Limb (tissue), 2 donors: ENCODE data around the gene PCDHGB7.
"Not testable (repeated sequence)": the region's sequence is repeated elsewhere in the genome, so short reads cannot be mapped to it uniquely, and the experiment has no call there.

Source experiments
- DNase-seq, 2 donors: peaks; one replicate each; pipeline ENCODE4 v3.0.0-alpha.2; 2016; ENCODE audit errors: extremely low spot score in 2 of 2

PCDHGB7 gene

DNA sequence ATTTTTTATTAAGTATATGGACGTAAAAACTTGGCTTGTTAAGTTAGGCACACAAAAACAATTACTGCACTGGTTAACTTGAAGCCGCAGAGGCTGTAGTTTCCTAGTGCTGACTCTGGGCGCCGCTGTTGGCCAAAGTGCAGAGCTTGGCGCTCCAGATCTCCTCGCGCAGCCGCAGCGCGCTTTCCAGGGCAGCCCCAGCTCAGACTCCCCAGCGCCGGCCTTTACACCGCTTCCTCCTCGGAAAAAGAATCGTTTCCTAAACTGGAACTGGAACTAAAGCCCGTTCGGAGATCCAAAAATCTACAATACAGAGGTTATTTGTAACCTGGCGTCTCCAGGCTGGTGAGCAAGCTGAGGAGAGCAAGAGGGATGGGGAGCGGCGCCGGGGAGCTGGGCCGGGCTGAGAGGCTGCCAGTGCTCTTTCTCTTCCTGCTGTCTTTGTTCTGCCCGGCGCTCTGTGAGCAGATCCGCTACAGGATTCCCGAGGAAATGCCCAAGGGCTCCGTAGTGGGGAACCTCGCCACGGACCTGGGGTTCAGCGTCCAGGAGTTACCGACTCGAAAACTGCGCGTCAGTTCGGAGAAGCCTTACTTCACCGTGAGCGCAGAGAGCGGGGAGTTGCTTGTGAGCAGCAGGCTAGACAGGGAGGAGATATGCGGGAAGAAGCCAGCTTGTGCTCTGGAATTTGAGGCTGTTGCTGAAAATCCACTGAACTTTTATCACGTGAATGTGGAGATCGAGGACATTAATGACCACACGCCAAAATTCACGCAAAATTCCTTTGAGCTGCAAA lies 19.5 kb upstream of the PCDHGB7 start, which contains the start of gene PCDHGB5:
Gene PCDHGB5 (plus strand): TSS at position 192 of the 796 bp plus-strand sequence. CDS start 181 bp downstream, at position 373.
- DNase-seq = not testable (repeated sequence)

DNA sequence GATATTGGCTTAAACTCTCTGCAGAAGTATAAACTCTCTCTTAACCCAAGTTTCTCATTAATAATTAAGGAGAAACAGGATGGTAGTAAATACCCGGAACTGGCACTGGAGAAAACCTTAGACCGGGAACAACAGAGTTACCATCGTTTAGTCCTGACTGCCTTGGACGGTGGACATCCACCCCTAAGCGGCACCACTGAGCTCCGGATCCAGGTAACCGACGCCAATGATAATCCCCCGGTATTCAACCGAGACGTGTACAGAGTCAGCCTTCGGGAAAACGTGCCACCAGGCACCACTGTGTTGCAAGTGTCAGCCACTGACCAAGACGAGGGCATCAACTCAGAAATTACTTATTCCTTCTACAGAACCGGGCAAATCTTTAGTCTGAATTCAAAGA lies 18.9 kb upstream of the PCDHGB7 start:
- no peak for DNase-seq

DNA sequence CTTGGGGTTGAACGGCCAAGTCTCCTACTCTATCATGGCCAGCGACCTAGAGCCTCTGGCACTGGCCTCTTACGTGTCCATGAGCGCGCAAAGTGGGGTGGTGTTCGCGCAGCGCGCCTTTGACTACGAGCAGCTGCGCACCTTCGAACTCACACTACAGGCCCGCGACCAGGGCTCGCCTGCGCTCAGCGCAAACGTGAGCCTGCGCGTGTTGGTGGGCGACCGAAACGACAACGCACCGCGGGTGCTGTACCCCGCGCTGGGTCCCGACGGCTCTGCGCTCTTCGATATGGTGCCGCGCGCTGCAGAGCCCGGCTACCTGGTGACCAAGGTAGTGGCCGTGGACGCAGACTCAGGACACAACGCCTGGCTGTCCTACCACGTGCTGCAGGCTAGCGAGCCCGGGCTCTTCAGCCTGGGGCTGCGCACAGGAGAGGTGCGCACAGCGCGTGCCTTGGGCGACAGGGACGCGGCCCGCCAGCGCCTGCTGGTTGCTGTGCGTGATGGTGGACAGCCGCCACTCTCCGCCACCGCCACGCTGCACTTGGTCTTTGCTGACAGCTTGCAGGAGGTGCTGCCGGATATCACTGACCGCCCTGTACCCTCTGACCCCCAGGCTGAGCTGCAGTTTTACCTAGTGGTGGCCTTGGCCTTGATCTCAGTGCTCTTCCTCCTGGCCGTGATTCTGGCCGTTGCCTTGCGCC lies 17.8 kb upstream of the PCDHGB7 start:
- DNase-seq = no peak

DNA sequence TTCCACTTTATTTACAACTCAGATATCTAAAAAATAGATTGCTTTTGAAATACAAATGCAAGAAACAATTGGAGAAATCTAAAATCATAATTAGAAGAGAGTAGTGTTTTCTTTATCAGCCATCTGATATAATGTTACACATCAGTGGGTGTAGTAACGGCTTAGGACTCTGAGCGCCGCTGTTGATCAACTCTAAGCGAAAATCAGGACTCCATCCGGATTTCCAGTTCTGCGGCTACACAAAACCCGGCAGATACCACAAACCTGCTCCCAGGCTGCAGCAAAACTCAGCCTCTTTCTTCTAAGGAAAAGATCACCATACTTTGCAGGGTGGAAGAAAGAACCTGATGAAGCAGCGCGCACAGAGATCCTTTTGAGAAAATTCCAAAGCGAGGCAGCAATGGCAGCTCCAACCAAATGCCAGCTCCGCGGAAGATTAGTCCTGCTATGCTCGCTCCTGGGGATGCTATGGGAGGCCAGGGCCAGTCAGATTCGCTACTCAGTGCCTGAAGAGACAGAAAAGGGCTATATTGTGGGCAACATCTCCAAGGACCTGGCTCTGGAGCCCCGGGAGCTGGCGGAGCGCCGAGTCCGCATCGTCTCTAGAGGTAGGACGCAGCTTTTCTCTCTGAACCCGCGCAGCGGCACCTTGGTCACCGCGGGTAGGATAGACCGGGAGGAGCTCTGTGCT lies 14.8 kb upstream of the PCDHGB7 start, which contains the start of gene PCDHGA9:
Gene PCDHGA9 (plus strand): TSS at position 226 of the 691 bp plus-strand sequence. CDS start 175 bp downstream, at position 401.
- peak in 1 of 2 donors; percentile 3 for DNase-seq

DNA sequence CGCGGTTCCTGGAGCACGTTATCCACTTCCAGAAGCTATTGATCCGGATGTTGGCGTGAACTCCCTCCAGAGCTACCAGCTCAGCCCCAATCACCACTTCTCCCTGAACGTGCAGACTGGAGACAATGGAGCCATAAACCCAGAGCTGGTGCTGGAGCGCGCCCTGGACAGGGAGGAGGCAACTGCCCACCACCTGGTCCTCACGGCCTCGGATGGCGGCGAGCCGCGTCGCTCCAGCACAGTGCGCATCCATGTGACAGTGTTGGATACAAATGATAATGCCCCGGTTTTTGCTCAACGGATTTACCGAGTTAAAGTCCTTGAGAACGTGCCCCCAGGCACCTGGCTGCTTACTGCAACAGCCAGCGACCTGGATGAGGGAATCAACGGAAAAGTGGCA lies 14.1 kb upstream of the PCDHGB7 start:
- DNase-seq = no peak

DNA sequence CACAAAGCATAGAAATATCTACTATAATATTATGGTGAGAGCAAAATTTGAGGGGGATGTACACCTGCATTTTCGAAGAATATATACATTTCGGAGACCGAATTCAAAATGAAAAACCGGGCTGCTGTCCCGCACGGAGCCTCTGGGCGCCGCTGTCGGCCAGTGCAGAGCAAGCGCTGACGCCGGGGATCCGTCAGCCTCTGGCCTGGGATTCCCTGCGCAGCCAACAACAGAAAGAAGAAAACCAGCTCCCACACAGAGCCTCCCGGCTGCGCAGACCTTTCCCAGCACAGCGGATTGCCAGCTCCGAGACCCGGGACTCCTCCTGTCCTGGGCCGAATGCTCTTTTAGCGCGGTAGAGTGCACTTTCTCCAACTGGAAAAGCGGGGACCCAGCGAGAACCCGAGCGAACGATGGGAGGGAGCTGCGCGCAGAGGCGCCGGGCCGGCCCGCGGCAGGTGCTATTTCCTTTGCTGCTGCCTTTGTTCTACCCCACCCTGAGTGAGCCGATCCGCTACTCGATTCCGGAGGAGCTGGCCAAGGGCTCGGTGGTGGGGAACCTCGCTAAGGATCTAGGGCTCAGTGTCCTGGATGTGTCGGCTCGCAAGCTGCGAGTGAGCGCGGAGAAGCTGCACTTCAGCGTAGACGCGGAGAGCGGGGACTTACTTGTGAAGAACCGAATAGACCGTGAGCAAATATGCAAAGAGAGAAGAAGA lies 9.5 kb upstream of the PCDHGB7 start, which contains the start of gene PCDHGB6:
Gene PCDHGB6 (plus strand): TSS at position 232 of the 716 bp plus-strand sequence. CDS start 182 bp downstream, at position 414.
- DNase-seq = peak; percentile 16 to 61

DNA sequence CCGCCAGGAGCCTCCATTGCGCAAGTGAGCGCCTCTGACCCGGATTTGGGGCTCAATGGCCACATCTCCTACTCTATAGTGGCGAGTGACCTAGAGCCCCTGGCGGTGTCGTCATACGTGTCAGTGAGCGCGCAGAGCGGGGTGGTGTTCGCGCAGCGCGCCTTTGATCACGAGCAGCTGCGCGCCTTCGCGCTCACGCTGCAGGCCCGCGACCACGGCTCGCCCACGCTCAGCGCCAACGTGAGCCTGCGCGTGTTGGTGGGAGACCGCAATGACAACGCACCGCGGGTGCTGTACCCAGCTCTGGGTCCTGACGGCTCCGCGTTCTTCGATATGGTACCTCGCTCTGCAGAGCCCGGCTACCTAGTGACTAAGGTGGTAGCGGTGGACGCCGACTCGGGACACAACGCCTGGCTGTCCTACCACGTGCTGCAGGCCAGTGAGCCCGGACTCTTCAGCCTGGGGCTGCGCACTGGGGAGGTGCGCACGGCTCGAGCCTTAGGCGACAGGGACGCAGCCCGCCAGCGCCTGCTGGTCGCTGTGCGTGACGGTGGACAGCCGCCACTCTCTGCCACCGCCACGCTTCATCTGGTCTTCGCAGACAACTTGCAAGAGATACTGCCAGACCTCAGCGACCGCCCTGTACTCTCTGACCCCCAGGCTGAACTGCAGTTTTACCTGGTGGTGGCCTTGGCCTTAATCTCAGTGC lies 7.7 kb upstream of the PCDHGB7 start:
- no peak for DNase-seq

DNA sequence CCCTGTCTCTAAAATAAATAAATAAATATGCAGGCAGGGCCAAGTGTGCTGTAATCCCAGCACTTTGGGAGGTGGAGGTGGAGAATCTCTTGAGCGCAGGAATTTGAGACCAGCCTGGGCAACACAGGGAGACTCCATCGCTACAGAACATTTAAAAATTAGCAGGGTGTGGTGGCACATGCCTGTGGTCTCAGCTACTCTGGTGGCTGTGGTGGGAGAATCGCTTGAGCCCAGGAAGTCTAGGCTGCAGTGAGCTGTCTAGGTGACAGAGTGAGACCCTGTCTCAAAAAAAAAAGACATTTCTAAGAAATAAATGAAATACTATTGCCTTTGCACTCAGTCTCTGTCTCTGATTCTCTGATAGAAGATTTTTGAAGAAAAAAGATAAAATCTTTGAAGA lies 5.9 kb upstream of the PCDHGB7 start:
- DNase-seq = no peak

DNA sequence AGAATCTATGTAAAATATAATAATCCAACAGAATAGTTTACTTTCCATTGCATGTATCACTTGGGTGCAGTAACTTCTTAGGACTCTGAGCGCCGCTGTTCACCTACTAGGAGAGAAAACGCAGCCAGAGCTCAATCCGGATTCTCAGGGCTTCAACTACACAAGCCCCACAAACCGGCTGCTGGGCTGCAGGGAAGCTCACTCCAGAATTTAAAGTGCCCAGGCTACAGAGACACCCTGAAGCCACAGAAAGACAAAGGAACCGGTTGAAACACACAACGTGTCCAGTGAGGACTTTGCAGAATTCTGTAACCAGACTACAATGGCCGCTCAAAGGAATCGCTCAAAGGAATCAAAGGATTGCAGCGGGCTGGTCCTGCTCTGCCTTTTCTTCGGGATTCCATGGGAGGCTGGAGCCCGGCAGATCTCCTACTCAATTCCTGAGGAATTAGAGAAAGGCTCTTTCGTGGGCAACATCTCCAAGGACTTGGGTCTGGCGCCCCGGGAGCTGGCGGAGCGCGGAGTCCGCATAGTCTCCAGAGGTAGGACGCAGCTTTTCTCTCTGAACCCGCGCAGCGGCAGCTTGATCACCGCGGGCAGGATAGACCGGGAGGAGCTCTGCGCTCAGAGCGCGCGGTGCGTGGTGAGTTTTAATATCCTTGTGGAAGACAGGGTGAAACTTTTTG lies 4.5 kb upstream of the PCDHGB7 start, which contains the start of gene PCDHGA10:
Gene PCDHGA10 (plus strand): TSS at position 134 of the 686 bp plus-strand sequence. CDS start 189 bp downstream, at position 323.
- peak in 1 of 2 donors; percentile 5 for DNase-seq

DNA sequence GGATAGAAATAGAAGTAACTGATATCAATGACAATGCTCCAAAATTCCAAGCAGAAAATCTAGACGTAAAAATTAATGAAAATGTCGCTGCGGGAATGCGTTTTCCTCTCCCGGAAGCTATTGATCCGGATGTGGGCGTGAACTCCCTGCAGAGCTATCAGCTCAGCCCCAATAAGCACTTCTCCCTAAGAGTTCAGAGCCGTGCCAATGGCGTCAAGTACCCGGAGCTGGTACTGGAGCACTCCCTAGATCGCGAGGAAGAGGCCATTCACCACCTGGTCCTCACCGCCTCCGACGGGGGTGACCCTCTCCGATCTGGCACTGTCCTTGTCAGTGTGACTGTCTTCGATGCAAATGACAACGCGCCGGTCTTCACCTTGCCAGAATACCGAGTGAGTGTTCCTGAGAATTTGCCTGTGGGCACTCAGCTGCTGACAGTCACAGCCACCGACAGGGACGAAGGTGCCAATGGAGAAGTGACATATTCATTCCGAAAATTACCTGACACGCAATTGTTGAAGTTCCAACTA lies 3.9 kb upstream of the PCDHGB7 start:
- DNase-seq = no peak

DNA sequence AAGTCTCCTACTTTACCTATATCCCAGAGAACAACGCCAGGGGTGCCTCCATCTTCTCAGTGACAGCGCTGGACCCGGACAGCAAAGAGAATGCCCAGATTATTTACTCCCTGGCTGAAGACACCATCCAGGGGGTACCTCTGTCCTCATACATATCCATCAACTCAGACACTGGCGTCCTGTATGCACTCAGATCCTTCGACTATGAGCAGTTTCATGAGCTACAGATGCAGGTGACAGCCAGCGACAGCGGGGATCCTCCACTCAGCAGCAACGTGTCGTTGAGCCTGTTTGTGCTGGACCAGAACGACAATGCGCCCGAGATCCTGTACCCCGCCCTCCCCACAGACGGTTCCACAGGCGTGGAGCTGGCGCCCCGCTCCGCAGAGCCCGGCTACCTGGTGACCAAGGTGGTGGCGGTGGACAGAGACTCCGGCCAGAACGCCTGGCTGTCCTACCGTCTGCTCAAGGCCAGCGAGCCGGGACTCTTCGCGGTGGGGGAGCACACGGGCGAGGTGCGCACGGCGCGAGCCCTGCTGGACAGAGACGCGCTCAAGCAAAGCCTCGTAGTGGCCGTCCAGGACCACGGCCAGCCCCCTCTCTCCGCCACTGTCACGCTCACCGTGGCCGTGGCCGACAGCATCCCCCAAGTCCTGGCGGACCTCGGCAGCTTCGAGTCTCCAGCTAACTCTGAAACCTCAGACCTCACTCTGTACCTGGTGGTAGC lies 2.8 kb upstream of the PCDHGB7 start:
- DNase-seq = not testable (repeated sequence)

DNA sequence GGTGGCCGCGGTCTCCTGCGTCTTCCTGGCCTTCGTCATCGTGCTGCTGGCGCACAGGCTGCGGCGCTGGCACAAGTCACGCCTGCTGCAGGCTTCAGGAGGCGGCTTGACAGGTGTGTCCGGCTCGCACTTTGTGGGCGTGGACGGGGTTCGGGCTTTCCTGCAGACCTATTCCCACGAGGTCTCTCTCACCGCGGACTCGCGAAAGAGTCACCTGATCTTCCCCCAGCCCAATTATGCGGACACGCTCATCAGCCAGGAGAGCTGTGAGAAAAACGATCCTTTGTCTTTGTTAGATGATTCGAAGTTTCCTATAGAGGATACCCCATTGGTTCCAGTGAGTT lies 2.2 kb upstream of the PCDHGB7 start:
- DNase-seq = not testable (repeated sequence)

DNA sequence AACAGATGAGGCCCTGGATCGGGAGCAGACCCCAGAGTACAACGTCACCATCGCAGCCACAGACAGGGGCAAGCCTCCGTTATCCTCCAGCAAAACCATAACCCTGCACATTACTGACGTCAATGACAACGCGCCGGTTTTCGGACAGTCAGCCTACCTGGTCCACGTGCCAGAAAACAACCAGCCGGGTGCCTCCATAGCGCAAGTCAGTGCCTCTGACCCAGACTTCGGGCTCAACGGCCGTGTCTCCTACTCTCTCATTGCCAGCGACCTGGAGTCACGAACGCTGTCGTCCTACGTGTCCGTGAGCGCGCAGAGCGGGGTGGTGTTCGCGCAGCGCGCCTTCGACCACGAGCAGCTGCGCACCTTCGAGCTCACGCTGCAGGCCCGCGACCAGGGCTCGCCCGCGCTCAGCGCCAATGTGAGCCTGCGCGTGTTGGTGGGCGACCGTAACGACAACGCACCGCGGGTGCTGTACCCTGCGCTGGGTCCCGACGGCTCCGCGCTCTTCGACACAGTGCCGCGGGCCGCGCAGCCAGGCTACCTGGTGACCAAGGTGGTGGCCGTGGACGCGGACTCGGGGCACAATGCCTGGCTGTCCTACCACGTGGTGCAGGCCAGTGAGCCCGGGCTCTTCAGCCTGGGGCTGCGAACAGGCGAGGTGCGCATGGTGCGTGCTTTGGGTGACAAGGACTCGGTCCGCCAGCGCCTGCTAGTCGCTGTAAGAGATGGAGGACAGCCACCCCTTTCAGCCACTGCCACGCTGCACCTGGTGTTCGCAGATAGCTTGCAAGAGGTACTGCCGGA lies 1.8 kb downstream of the PCDHGB7 start:
- no peak for DNase-seq

DNA sequence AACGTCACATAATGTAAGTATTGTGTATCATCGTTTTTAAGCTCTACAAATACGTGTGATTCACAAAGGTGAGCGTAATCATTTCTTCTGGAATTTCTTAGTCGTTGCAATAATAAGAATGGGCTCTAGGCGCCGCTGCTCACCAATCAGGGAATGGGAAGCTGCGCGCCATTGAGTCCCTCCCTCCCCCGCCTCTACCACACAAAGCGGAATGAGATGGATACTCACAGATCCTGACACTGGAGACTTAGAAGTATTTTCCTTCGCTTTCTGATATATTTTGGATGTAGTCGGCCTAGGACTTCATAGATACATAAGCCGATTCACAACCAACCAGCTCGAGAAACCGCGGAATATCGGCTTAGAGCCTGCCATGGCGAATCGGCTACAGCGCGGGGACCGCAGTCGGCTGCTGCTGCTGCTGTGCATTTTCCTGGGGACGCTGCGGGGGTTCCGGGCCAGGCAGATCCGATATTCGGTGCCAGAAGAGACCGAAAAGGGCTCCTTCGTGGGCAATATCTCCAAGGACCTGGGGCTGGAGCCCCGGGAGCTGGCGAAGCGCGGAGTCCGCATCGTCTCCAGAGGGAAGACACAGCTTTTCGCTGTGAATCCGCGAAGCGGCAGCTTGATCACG lies 3.5 kb downstream of the PCDHGB7 start, which contains the start of gene PCDHGA11:
Gene PCDHGA11 (plus strand): TSS at position 197 of the 634 bp plus-strand sequence. CDS start 177 bp downstream, at position 374.
- DNase-seq = no peak

DNA sequence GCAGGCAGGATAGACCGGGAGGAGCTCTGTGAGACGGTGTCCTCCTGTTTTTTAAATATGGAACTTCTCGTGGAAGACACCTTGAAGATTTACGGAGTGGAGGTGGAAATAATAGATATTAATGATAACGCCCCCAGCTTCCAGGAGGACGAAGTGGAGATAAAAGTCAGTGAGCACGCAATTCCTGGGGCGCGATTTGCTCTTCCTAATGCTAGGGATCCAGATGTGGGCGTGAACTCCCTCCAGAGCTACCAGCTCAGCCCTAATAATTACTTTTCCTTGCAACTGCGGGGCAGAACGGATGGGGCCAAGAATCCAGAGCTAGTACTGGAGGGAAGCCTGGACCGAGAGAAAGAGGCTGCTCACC lies 4.0 kb downstream of the PCDHGB7 start:
- DNase-seq = no peak

DNA sequence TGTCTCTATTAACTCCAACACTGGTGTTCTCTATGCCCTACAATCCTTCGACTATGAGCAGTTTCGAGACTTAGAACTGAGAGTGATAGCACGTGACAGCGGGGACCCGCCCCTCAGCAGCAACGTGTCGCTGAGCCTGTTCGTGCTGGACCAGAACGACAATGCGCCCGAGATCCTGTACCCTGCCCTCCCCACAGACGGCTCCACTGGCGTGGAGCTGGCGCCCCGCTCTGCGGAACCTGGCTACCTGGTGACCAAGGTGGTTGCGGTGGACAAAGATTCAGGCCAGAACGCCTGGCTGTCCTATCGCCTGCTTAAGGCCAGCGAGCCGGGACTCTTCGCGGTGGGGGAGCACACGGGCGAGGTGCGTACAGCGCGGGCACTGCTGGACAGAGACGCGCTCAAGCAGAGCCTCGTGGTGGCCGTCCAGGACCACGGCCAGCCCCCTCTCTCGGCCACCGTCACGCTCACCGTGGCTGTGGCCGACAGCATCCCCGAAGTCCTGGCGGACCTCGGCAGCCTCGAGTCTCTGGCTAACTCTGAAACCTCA lies 5.3 kb downstream of the PCDHGB7 start:
- no peak for DNase-seq

DNA sequence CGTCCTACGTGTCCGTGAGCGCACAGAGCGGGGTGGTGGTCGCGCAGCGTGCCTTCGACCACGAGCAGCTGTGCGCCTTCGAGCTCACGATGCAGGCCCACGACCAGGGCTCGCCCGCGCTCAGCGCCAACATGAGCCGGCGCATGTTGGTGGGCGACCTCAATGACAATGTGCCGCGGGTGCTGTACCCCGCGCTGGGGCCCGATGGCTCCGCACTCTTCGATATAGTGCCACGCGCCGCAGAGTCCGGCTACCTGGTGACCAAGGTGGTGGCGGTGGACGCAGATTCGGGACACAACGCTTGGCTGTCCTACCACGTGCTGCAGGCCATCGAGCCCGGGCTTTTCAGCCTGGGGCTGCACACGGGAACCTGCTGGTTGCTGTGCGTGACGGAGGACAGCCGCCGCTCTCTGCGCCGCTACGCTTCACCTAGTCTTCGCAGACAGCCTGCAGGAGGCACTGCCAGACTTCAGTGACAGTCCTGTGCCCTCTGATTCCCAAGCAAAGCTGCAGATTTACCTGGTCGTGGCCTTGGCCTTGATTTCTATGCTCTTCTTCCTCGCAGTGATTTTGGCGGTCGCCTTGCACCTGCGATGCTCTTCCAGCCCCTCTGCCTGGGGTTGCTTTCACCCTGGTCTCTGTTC lies 10.4 kb downstream of the PCDHGB7 start:
- DNase-seq = no peak
